ENCODE measurements around the gene SYDE1.

The SYDE1 gene

DNA sequence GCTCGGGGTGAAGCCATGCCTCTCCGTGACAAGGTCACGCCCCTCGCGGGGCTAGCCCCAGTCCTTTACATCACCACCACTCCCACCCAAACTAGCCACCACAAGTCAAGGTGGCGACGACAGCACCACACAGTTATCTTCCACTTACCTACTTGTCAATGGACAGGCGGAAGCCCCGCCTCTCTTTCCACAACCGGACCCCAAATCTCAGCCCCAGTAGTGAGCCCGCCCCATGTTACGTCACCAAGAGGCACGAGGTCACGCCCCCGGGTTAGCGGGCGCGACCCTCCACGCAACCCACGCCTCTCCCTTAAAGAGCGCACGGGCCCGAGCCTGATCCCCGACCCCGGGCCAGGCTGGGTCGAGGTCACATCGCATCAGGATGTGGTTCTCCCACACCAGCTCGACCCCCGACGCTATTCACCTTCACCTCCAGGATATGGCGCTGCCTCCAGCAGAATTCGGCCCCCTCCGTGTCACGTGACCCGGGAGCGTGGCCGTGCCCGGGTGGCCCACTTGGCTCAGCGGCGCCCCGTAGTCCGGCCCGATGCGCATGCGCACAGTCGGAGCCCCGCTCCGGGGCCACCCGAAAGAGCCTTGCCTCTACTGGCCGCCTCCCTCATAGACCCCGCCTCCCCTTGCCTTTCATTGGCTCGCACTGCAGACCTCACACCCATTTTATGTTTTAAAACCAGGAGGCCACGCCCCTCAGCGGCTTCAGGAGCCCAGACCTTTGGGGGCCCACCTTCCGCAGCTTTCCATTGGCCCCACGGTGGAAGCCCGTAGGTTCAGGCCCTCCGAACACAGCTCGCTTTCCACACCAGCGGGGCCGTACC is 18.2 kb downstream of the SYDE1 start:
- peak; percentile 93 to 97 for DNase-seq (ENCODE audit: low read depth in 2 of 2)

- no peak for DNase-seq (ENCODE audit: low read depth in 2 of 2)
Measured at GRCh38 chr19:15126131-15126910, 19.1 kb downstream of the SYDE1 start.

DNA sequence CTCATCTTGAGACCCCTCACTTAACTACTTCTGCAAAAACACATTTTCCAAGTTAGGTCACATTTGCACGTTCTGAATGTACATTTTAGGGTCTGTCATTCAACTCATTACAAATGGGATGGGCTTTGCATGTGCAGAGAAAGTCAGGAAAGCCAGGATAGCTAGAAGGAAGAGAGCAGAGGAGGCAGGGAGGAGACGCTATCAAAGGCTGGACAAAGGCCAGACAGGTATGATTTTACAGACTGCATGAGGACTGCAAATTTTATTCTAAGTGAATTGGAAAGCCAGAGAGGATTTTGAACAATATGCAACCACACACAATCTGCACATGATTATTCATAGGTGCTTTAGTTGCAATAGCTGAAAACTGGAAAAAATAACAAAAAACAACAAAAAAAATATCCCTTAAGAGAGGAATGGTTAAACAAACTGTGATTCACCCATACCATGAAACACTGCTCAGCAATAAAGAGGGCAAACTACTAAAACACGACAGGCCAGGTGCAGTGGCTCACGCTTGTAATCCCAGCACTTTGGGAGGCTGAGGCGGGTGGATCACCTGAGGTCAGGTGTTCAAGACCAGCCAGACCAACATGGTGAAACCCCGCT is 21.1 kb downstream of the SYDE1 start:
- DNase-seq (ENCODE audit: low read depth in 2 of 2): no peak

DNA sequence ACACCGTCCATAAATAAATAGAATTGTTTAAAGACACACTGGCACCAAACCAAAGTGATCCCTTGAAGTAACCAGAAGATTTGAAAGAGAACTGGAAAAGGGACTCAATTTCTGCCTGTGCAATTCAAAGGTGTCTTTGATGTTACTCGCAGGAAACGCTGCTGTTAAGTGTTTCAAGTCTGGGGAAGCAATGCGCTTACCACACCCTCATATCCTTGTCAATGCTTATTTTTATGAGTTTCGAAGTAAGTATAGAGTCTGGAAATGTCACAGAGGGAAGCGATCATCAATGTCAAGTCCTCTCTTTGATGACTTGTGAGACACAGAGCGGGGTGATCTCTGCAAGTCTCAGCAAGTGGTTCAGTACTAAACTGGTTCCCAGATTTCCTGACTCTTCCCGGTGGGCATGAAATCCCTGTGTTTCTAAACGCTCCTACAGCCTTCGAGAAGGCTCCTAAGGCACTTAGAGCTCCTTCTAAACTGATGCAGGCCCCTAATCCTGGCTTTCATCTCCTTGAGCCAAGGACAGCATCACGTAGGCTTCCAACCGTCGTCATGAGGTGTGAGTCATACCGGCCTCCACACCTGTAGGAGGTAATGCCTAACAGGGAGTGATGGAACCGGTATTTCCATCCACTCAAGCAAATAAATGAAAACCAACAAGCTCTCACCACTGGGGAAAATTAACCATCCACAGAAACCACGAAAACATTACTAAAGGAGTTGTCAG is 22.8 kb downstream of the SYDE1 start:
- peak; percentile 16 to 49 for DNase-seq (ENCODE audit: low read depth in 2 of 2)

GRCh38 chr19:15136234-15136954 is 29.2 kb downstream of the SYDE1 start:
- no peak for DNase-seq (ENCODE audit: low read depth in 2 of 2)

GRCh38 chr19:15137777-15138176 is 30.6 kb downstream of the SYDE1 start:
- DNase-seq (ENCODE audit: low read depth in 2 of 2): no peak

DNA sequence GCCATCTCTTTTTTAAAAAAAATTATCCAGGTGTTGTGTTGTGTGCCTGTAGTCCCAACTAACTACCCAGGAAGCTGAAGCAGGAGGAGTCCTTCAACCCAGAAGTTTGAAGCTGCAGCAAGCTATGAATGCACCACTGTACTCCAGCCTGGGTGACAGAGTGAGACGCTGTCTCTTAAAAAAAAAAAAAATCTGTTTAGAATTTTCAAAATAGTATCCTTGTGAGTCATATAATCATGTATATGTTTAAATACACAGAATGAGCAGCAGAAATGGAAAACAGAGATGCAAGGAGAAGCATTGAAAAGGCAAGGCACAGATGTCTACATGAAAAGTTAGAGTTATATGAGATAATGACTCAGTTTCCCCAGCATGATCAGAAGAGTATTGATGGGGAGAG is 31.2 kb downstream of the SYDE1 start:
- no peak for DNase-seq (ENCODE audit: low read depth in 2 of 2)

GRCh38 chr19:15141143-15141542 is 33.9 kb downstream of the SYDE1 start:
- no peak for DNase-seq (ENCODE audit: low read depth in 2 of 2)

DNA sequence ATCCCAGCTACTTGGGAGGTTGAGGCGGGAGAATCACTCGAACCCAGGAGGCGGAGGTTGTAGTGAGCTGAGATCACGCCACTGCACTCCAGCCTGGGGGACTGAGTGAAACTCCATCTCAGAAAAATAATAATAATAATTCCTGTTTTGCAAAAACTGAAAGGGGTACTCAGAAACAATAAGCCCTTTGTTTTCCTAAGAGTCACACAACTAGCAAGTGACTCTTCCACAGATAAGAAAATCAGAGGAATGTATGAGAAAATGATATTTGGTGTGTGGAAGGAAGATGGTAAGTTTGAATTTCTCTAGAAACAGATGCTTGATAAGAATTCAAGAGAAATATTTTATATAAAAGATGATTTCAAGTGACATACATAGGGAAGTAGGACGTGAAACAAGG is 35.1 kb downstream of the SYDE1 start:
- DNase-seq (ENCODE audit: low read depth in 2 of 2): no peak

DNA sequence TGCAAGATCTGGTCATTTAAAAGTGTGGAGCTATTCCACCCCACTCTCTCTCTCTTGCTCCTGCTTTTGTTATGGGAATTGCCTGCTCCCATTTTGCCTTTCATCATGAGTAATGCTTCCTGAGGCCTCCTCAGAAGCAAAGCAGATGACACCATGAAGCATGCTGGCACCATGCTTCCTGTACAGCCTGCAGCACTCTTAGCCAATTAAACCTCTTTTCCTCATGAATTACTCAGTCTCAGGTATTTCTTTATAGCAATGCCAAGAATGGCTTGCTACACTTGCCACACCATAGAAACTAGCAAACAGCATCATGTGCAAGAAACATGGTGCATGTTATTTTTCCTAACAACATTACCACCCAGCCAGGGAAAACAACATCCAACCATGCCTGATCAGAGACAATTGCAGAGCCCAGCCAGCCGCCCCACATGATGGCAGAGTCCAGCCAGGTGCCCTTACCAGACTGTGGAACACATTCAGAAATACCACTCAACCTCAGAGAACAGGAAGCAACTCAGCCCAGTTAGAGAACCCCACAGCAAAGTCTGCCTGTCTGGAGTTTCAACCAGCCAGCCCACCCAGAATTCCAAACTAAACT is 36.9 kb downstream of the SYDE1 start:
- DNase-seq (ENCODE audit: low read depth in 2 of 2): no peak

GRCh38 chr19:15147090-15147489 is 39.9 kb downstream of the SYDE1 start:
- DNase-seq (ENCODE audit: low read depth in 2 of 2): no peak

- DNase-seq (ENCODE audit: low read depth in 2 of 2): no peak
Measured at GRCh38 chr19:15149737-15150136, 42.5 kb downstream of the SYDE1 start.

DNA sequence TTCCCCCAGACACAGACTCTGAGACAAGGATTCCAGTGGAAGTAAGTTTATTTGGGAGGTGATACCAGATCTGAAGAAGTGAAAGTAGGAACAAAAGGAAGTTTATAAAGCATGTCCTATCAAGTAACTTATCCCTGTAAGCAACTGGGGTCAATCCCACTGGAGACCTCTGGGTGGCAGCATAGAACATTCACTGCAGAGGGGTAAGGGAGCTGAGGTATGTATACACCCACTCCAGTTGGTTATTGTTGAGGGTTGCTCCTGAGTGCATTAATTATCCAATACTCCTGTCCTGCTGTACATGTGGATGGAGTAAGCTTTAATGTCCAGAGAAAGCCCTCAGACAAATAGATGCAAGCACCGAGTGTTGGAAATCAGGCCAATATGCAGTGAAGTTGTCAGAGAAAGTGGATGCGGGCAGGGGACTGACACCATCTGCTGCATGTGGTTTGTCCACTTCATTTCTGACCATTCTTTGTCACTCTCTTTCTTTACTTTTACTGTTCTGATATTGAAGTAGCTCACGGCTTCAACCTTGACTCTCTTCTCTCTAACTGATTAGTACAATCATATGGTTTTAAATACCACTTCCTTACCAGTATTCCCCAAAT is 46.9 kb downstream of the SYDE1 start:
- peak in 1 of 2 donors; percentile 16 for DNase-seq (ENCODE audit: low read depth in 2 of 2)

DNA sequence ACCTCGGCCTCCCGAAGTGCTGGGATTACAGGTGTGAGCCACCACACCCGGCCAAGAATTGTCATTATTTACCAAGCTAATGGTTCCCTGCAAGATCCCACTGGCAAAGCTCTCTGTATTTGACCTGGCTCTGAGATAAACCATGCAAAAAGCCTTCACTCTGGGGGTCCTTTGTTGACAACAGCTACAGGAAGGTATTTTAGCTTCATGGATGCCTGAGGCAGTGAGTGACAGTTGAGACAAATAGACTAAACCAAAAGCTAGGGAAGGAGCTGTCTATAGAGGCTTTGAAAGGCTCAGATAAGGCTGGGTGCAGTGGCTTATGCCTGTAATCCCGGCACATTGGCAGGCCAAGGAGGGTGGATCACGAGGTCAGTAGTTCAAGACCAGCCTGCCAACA is 48.1 kb downstream of the SYDE1 start:
- DNase-seq (ENCODE audit: low read depth in 2 of 2): no peak

DNA sequence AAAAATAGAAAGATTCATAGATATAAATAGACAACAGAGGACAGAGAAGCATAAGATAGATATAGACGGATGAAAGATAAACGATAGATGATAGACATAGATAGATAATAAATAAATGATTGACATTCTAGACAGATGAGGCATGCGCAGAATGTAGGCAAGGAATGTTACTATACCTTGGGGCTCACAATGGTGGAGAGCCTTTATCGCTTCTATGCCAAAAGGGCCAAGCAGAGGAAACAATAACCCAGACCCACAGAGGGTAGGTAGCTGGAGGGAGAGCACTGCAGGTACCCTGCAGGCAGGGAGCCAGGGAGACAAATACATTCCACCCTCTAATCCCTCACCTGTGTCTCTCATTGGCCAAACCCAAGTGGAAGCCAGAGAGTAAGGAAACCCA is 49.2 kb downstream of the SYDE1 start:
- no peak for DNase-seq (ENCODE audit: low read depth in 2 of 2)

GRCh38 chr19:15159251-15159650 is 52.0 kb downstream of the SYDE1 start:
- no peak for DNase-seq (ENCODE audit: low read depth in 2 of 2)

GRCh38 chr19:15161028-15161984 is 54.1 kb downstream of the SYDE1 start:
- no peak for DNase-seq (ENCODE audit: low read depth in 2 of 2)
